Vagina (tissue), 2 donors: ENCODE data around the gene LIPE.

Source experiments
- CTCF ChIP-seq, 3 experiments: fragments of 450-650 bp in 2 of 3; fragments of 200-600 bp in 1 of 3; sonication (generic) in 1 of 3; IDR thresholded peaks; one replicate each; pipeline ENCODE4 v1.5.1; 2017 to 2019; ENCODE audit warnings: antibody characterized with exemption in 3 of 3, mild to moderate bottlenecking in 2 of 3, moderate library complexity in 2 of 3
- POLR2A ChIP-seq, 2 donors: fragments of 450-650 bp; IDR thresholded peaks; one replicate each; pipeline ENCODE4 v1.6.1; 2017; ENCODE audit warnings: antibody characterized with exemption in 2 of 2, mild to moderate bottlenecking in 2 of 2, moderate library complexity in 2 of 2
- POLR2AphosphoS5 ChIP-seq, 2 donors: sonication (generic); formaldehyde crosslinking; IDR thresholded peaks; one replicate each; pipeline ENCODE4 v1.9.0; 2017; ENCODE audit warnings: antibody characterized with exemption in 2 of 2, mild to moderate bottlenecking in 2 of 2, low read depth in 1 of 2; ENCODE audit not compliant: insufficient read depth in 1 of 2

- TF ChIP-seq CTCF (IDR thresholded peaks at IDR 0.05) = no peak
- TF ChIP-seq POLR2A (IDR thresholded peaks at IDR 0.05) = no peak
- TF ChIP-seq POLR2AphosphoS5 (IDR thresholded peaks at IDR 0.05; ENCODE audit: insufficient read depth in 1 of 2, low read depth in 1 of 2) = peak; percentile 53 to 75
These were observed 3.5 kb downstream of the LIPE start for GRCh38 chr19:42423462-42424344.
